ENCODE measurements around the gene BANK1.

DNA sequence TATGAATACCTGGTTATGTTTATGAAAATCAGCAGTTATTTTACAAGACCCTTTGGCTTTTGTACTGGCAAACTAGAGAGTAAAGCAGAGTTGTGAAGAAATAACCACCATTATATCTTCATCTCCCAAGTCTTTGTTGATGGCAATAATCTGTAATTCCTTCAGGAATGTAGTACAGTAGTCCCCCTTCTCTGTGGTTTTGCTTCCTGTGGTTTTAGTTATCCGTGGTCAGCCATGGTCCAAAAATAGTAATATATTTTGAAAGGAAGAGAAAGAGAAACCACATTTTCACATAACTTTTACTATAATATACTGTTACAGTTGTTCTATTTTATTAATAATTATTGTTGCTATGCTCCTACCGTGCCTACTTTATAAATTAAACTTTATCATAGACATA, 27.8 kb downstream of the BANK1 start:
- TF ChIP-seq EGR1 (IDR thresholded peaks at IDR 0.05; ENCODE audit: borderline replicate concordance, low read depth, low read length) = no peak
- TF ChIP-seq CTCF (IDR thresholded peaks at IDR 0.05; ENCODE audit: control extremely low read depth in 1 of 3, insufficient read depth in 1 of 3, low read depth in 1 of 3, low read length in 3 of 3) = no peak
- TF ChIP-seq, protein P1, sequence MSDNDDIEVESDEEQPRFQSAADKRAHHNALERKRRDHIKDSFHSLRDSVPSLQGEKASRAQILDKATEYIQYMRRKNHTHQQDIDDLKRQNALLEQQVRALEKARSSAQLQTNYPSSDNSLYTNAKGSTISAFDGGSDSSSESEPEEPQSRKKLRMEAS (IDR thresholded peaks at IDR 0.05) = no peak
- TF ChIP-seq MAFK (IDR thresholded peaks at IDR 0.05; ENCODE audit: low read depth, low read length) = no peak
- TF ChIP-seq CTBP2 (IDR thresholded peaks at IDR 0.05; ENCODE audit: borderline replicate concordance, insufficient read depth, insufficient read length, low read length) = no peak
- no peak for TF ChIP-seq TAF1 (IDR thresholded peaks at IDR 0.05; ENCODE audit: low read depth, low read length)
